NCI-H146 (cell line): ENCODE measurements around the gene KCNJ4.

ENCODE experiments used
- DNase-seq: peaks from one replicate; lab custom pipeline; 2025; lab: John Stamatoyannopoulos, UW

KCNJ4 gene

GRCh38 chr22:38455076-38455529 lies at the start of gene KCNJ4:
TSS of gene KCNJ4 (minus strand) at chr22:38455199. CDS start at chr22:38428132, 27,067 bp downstream.
- no peak for DNase-seq

GRCh38 chr22:38503021-38503420 lies 48.0 kb upstream of the KCNJ4 start:
- DNase-seq, result no peak

GRCh38 chr22:38501797-38502672 lies 47.0 kb upstream of the KCNJ4 start:
- DNase-seq, result no peak

GRCh38 chr22:38497869-38498268 lies 42.9 kb upstream of the KCNJ4 start:
- DNase-seq, result no peak

GRCh38 chr22:38494939-38495338 lies 39.9 kb upstream of the KCNJ4 start:
- DNase-seq, result no peak

- no peak for DNase-seq
Observed at GRCh38 chr22:38494498-38494897, 39.5 kb upstream of the KCNJ4 start.

GRCh38 chr22:38491707-38492348 lies 36.8 kb upstream of the KCNJ4 start:
- DNase-seq, result no peak

GRCh38 chr22:38490915-38491314 lies 35.9 kb upstream of the KCNJ4 start:
- no peak for DNase-seq

GRCh38 chr22:38490475-38490874 lies 35.5 kb upstream of the KCNJ4 start:
- no peak for DNase-seq

GRCh38 chr22:38489561-38490145 lies 34.7 kb upstream of the KCNJ4 start:
- no peak for DNase-seq

GRCh38 chr22:38489142-38489541 lies 34.1 kb upstream of the KCNJ4 start:
- DNase-seq, result no peak

GRCh38 chr22:38487946-38488345 lies 32.9 kb upstream of the KCNJ4 start:
- no peak for DNase-seq

- DNase-seq, result no peak
Observed at GRCh38 chr22:38485783-38486182, 30.8 kb upstream of the KCNJ4 start.

- no peak for DNase-seq
Observed at GRCh38 chr22:38484244-38484643, 29.2 kb upstream of the KCNJ4 start.

GRCh38 chr22:38482662-38483308 lies 27.8 kb upstream of the KCNJ4 start:
- DNase-seq, result no peak

GRCh38 chr22:38481871-38482332 lies 26.9 kb upstream of the KCNJ4 start:
- DNase-seq, result no peak

- DNase-seq, result no peak
Observed at GRCh38 chr22:38481162-38481870, 26.3 kb upstream of the KCNJ4 start.

- no peak for DNase-seq
Observed at GRCh38 chr22:38479096-38479837, 24.3 kb upstream of the KCNJ4 start.

- no peak for DNase-seq
Observed at GRCh38 chr22:38477585-38477984, 22.6 kb upstream of the KCNJ4 start.

- no peak for DNase-seq
Observed at GRCh38 chr22:38474003-38474607, 19.1 kb upstream of the KCNJ4 start.
